MCF 10A (cell line): ENCODE results near the gene TNFAIP8L2. TPM values are rescaled to one million over a fixed set of nuclear protein-coding genes. Genes with fewer than 3 reads are reported as not detected.

Source experiments
- BruUV-seq: library from RNA; stranded (reverse); fragments of 400-500 nt; replicated peaks from 2 replicates; lab custom pipeline; 2021; lab: Mats Ljungman, UMichigan
- CTCF ChIA-PET: fragments of 300-600 bp; sonication (Branson Sonifier 250); formaldehyde crosslinking; extraction: SDS; loops from one replicate; lab custom pipeline; 2021; ENCODE audit warnings: antibody characterized with exemption, inconsistent platforms; lab: Yijun Ruan, JAX
- POLR2A ChIA-PET: fragments of 300-600, 350-650 bp; sonication (Branson Sonifier 250); formaldehyde crosslinking; extraction: SDS; loops from one replicate; lab custom pipeline; 2020; ENCODE audit warnings: antibody characterized with exemption, inconsistent platforms; lab: Yijun Ruan, JAX
- DNase-seq: peaks from one replicate; pipeline ENCODE4 v3.0.0-alpha.2; 2018; ENCODE audit not compliant: unreplicated experiment
- H3K27ac Mint-ChIP-seq: one replicate; pipeline ENCODE4 v1.8.0; 2022; ENCODE audit warnings: mild to moderate bottlenecking, low read depth, mixed read lengths; ENCODE audit not compliant: unreplicated experiment
- H3K27me3 Mint-ChIP-seq: one replicate; pipeline ENCODE4 v1.8.0; 2022; ENCODE audit warnings: mixed read lengths; ENCODE audit not compliant: insufficient read depth, unreplicated experiment
- H3K36me3 Mint-ChIP-seq: one replicate; pipeline ENCODE4 v1.8.0; 2022; ENCODE audit warnings: mild to moderate bottlenecking, moderate library complexity, mixed read lengths; ENCODE audit not compliant: insufficient read depth, unreplicated experiment
- H3K4me1 Mint-ChIP-seq: one replicate; pipeline ENCODE4 v1.8.0; 2022; ENCODE audit warnings: mixed read lengths; ENCODE audit not compliant: insufficient read depth, unreplicated experiment
- H3K4me3 Mint-ChIP-seq: one replicate; pipeline ENCODE4 v1.8.0; 2022; ENCODE audit warnings: mild to moderate bottlenecking, moderate library complexity, mixed read lengths; ENCODE audit not compliant: unreplicated experiment
- H3K9me3 Mint-ChIP-seq: one replicate; pipeline ENCODE4 v1.8.0; 2022; ENCODE audit warnings: mixed read lengths; ENCODE audit not compliant: unreplicated experiment
- intact Hi-C: fragments of 100-400 bp; cut with micrococcal nuclease; formaldehyde crosslinking; loops from 2 replicates; pipeline ENCODE4 v1.14.1; 2022
- total RNA-seq: library from RNA; stranded (reverse); gene quantifications from 2 replicates; pipeline ENCODE4 v1.2.3, GENCODE V29; 2022
- TF ChIP-seq, protein P1 (sequence below): fragments of 200-600 bp; IDR thresholded peaks from one replicate; pipeline ENCODE4 v1.8.0; 2022; ENCODE audit warnings: antibody characterized with exemption, mild to moderate bottlenecking; ENCODE audit not compliant: unreplicated experiment

Gene TNFAIP8L2
- total RNA-seq, 1 experiment from 2014 or later: not detected

- Mint-ChIP-seq H3K4me1 (no peaks in the 10 kb centered on the region), H3K27ac (no peak overlapping the region), H3K9me3 (no peaks in the 10 kb centered on the region), H3K4me3 (no peak overlapping the region), H3K27me3 (no peaks in the 10 kb centered on the region), H3K36me3 (peaks cover 6% of the 10 kb centered on the region)
- no peak for DNase-seq
- no TSS peak for BruUV-seq
- TF ChIP-seq, protein P1, sequence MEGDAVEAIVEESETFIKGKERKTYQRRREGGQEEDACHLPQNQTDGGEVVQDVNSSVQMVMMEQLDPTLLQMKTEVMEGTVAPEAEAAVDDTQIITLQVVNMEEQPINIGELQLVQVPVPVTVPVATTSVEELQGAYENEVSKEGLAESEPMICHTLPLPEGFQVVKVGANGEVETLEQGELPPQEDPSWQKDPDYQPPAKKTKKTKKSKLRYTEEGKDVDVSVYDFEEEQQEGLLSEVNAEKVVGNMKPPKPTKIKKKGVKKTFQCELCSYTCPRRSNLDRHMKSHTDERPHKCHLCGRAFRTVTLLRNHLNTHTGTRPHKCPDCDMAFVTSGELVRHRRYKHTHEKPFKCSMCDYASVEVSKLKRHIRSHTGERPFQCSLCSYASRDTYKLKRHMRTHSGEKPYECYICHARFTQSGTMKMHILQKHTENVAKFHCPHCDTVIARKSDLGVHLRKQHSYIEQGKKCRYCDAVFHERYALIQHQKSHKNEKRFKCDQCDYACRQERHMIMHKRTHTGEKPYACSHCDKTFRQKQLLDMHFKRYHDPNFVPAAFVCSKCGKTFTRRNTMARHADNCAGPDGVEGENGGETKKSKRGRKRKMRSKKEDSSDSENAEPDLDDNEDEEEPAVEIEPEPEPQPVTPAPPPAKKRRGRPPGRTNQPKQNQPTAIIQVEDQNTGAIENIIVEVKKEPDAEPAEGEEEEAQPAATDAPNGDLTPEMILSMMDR: no peak
- ChIA-PET POLR2A (interaction anchor here (0.6 to 1.4 kb wide), 2 partner anchors 9 to 30 kb away, joined by 3 to 5 read pairs; no protein-coding TSS in a partner anchor), CTCF (interaction anchor here (0.5 to 2.0 kb wide), 8 partner anchors 18 to 195 kb away, joined by 3 to 11 read pairs (median 4); no protein-coding TSS in a partner anchor)
- intact Hi-C loops: no loop called here
Measured at GRCh38 chr1:151135433-151136385, 20.7 kb upstream of the TNFAIP8L2 start.

- no TSS peak for BruUV-seq
- TF ChIP-seq, protein P1: no peak
- Mint-ChIP-seq H3K27ac (no peak overlapping the region), H3K9me3 (no peaks in the 10 kb centered on the region), H3K27me3 (no peaks in the 10 kb centered on the region), H3K36me3 (peaks cover 6% of the 10 kb centered on the region), H3K4me1 (no peaks in the 10 kb centered on the region), H3K4me3 (no peak overlapping the region)
- ChIA-PET POLR2A (no interaction called here), CTCF (interaction anchor here (0.6 to 1.6 kb wide), 2 partner anchors 18 to 1065 kb away, joined by 4 to 6 read pairs; no protein-coding TSS in a partner anchor)
- DNase-seq: no peak
- intact Hi-C loops: no loop called here
Measured at GRCh38 chr1:151137789-151138188, 18.7 kb upstream of the TNFAIP8L2 start.

DNA sequence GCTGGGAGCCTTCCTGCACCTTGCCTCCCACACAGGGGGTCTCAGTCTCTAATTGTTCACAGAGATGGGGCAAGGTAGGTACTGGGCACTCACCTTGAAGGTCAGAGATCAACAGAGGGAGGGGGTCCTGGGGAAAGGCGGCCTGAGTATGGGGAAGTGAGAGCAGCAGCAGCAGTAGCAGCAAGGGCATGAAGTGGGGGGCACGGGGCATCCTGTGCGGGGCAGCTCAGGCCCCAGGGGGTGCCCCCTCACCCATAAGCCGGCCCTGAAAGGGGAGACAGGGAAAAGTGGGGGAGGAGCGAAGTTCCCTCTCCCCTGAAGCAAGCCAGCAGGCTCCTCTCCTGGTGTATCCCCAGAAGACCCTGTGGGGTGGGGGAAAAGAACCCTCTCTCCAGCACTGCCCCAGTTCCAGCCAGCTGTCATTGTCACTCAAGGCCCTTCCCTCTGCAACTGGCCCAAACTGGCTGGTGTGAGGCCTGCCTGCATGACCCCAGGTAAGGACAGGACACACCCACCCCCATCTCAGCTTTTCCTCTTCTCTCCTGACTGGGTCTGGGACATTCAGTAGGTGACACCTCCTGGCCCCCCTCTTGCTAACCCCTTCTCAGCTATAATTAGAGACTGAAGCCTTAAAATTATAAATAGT is 13.9 kb upstream of the TNFAIP8L2 start:
- ChIA-PET CTCF (interaction anchor here (0.5 to 2.6 kb wide), 9 partner anchors 13 to 169 kb away, joined by 3 to 11 read pairs (median 4); partner anchors contain the start of gene TNFAIP8L2), POLR2A (interaction anchor here (1.2 kb wide), 1 partner anchor 72 kb away, joined by 5 read pairs; no protein-coding TSS in a partner anchor)
- no peak for DNase-seq
- intact Hi-C loops: no loop called here
- Mint-ChIP-seq H3K36me3 (peaks cover 6% of the 10 kb centered on the region), H3K27me3 (no peaks in the 10 kb centered on the region), H3K4me1 (peaks cover 10% of the 10 kb centered on the region), H3K27ac (no peak overlapping the region), H3K9me3 (no peaks in the 10 kb centered on the region), H3K4me3 (no peak overlapping the region)
- no TSS peak for BruUV-seq
- TF ChIP-seq, protein P1: no peak

DNA sequence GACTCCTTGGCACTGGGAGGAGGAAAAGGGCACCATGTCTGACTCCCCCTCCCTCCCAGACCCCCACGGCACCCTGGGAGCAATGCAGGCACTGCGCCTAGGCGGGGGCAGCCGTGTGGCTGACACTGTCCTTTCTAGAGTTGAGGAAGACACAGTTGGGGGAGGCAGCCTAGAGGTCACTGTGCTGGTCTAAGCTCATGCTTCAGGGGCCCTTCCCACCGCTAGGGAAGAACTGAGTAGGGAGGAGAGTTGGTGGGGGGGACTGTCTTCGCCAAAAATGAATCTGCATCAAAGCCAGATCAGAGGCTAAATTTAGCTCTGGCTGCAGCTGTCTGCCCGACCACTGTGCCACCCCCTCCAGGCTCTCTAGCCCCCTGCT is 13.4 kb upstream of the TNFAIP8L2 start:
- Mint-ChIP-seq H3K4me3 (no peak overlapping the region), H3K27me3 (no peaks in the 10 kb centered on the region), H3K4me1 (peaks cover 10% of the 10 kb centered on the region), H3K36me3 (peaks cover 6% of the 10 kb centered on the region), H3K9me3 (no peaks in the 10 kb centered on the region), H3K27ac (no peak overlapping the region)
- BruUV-seq: no TSS peak
- CTCF ChIA-PET: interaction anchor here (1.3 to 2.6 kb wide), 3 partner anchors 12 to 44 kb away, joined by 4 to 15 read pairs (median 11); partner anchors contain the start of gene TNFAIP8L2
- TF ChIP-seq, protein P1: no peak
- POLR2A ChIA-PET: interaction anchor here (2.4 kb wide), 1 partner anchor 17 kb away, joined by 6 read pairs; no protein-coding TSS in a partner anchor
- intact Hi-C loops: no loop called here
- DNase-seq: no peak
